ENCODE data around the gene UCMA.

DNA sequence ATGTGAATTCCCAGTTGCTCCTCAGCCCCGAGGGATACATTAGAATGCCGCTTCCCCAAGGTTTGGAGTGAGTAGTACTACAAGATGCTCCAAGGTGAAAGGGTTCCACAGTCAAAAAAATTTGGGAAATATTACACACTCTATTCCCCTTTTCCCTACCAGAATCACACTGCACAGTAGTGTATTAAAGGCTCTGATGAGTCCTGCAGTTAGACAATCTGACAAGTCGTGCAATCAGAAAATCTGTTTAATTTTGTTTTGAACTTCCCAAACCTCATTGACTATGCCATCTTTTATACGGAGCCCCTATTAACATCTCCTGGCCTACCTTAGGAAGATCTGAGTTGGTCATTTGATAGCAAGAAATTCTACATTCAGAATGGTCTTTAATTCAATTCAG, 13.6 kb upstream of the UCMA start:
- TF ChIP-seq, protein P1, sequence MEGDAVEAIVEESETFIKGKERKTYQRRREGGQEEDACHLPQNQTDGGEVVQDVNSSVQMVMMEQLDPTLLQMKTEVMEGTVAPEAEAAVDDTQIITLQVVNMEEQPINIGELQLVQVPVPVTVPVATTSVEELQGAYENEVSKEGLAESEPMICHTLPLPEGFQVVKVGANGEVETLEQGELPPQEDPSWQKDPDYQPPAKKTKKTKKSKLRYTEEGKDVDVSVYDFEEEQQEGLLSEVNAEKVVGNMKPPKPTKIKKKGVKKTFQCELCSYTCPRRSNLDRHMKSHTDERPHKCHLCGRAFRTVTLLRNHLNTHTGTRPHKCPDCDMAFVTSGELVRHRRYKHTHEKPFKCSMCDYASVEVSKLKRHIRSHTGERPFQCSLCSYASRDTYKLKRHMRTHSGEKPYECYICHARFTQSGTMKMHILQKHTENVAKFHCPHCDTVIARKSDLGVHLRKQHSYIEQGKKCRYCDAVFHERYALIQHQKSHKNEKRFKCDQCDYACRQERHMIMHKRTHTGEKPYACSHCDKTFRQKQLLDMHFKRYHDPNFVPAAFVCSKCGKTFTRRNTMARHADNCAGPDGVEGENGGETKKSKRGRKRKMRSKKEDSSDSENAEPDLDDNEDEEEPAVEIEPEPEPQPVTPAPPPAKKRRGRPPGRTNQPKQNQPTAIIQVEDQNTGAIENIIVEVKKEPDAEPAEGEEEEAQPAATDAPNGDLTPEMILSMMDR (IDR thresholded peaks at IDR 0.05), result no peak
- TF ChIP-seq POLR2A (IDR thresholded peaks at IDR 0.05), result no peak
